T-helper 2 cell treated with Interferon-gamma antibody and Interleukin-4, amounts not matched to agents 100 ng/mL and 5 ng/mL, for 36 hours (primary cell): ENCODE results near the gene NR6A1. TPM values are rescaled to one million over a fixed set of nuclear protein-coding genes. Genes with fewer than 3 reads are reported as not detected.

ENCODE experiments used
- intact Hi-C: fragments of 100-400 bp; cut with micrococcal nuclease; formaldehyde crosslinking; loops from one replicate; pipeline ENCODE4 v1.15.1; 2023
- total RNA-seq: library from RNA; stranded (reverse); gene quantifications from 2 replicates; pipeline ENCODE4 v1.2.3, GENCODE V29; 2022

NR6A1 gene
- total RNA-seq, 1 donor from 2014 or later = 0.50 TPM

DNA sequence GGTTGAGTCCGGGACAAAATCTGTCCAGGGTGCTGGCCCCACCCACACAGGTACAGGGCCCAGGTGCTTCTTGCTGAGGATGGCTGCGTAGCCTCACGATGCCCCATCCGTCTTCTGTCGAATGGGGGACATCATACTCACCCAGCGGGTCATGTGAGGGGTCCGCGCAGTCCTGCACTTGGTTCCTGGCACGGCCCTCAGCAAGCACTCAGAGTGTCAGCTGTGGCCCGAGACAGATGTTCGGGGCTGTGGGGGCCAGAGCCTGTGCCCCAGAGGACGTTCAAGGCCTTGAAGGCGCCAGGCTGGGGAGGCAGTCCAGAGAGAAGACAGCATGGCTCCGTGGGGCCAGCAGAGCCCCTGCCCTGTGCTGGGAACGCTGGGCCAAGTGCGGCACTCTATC lies 291.7 kb downstream of the NR6A1 start:
- intact Hi-C loops = no loop called here

DNA sequence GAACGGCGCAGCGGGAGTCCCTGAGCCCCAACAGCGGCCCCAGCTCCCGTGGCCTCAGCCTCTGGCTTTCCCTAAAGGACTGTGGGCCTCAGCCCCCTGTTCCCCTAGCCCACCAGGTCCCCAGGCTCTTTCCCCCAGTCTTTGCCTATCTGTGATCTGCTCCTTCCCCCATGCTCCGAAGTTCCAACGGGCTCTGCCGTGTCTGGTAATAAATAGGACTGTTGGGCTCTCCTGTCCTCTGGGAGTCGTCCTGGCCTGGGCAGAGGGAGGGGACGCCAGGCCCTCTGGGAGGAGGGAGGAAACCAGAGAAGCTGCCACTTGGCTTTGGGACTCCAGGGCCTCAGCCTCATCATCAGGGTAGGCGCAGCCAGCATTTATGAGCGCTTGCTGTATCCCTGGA lies 292.8 kb downstream of the NR6A1 start:
- intact Hi-C loops = no loop called here

DNA sequence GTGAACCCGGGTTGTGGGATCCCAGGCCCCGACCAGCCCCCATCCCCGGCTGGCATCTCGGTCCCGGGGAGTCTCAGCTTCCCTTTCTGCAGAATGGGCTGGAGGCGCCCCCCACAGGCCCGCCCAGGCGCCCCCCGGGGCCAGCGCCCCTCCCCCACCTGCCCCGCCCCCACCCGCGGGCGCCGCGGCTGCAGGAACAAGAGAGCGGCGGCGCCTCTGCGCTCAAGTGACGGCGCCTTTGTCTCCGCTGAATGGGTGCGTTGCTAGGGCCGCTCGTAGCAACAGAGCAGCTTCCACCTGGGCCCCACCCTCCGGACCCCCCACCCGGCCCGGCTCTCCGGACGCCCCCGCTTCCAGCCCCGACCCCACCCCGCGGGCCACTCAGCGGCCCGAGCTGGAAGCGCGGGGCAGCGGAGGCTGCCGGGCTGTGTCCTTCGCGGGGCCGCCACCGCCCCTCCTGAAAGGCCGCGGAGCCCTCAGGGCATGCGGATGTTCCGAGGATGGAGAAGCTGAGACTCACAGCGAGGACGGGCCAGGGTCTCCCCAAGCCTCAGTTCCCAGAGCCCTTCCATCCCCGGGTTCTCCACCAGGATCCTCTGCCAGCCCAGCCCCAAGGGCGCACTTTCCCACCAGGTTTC lies 293.3 kb downstream of the NR6A1 start:
- intact Hi-C loops = no loop called here

DNA sequence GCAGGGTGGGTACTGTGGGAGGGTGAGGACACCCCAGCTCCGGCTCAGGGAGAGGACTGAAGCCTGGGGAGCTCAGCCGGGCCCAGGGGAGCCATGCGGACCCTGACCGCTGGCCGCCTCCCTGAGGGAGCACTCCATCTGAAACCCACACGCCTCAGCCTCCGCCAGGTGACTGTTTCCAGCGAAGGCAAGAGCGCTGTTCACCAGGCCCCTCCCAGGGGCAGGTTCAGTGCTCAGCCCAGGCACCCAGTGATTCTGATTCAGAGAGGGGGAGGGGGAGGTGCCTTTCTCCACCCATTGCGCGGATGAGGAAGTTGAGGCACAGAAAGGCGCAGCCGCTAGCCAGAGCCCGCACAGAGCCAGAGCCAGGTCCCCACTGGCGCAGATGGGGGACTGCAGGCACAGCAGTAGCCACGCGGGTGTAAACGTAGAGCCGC lies 293.9 kb downstream of the NR6A1 start:
- intact Hi-C loops = no loop called here

DNA sequence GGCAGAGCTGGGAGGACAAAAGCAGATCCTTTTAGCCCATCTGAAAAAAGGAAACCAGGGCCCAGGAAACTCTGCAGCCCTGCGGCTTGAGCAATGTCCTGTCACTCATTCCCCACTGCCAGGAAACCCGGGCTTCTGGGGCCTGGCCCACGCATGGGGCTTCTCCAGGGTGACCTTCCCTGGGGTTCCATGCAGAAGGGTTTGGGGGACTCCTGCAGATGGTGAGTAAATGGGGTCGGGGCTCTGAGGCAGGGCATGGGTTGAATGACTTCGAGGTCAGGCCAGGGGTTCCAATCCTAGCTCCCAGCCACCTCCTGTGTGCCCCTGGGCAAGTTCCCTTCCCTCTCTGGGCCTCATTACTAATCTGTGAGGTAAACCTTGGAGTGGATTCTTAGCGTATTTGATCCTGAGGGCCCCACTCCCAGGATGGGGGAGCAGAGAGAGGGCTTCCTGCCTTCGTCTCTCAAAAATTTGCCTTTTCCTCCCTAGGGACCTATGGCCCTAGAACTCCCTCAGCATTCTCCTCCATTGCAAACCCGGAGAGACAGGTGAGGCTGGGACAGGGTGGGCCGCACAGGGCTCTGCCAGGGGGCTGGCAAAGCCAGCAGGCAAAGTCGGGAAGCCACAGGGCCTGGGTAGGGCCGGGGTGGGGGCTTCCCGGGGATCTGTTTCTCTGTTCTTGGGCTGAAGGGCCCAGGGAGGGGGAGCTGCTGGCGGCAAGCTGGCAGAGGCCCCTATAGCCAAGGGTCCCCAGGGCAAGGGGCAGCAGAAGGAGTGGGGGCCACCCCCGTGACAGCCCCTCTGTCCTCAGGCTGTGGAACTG lies 295.0 kb downstream of the NR6A1 start:
- intact Hi-C loops = no loop called here

DNA sequence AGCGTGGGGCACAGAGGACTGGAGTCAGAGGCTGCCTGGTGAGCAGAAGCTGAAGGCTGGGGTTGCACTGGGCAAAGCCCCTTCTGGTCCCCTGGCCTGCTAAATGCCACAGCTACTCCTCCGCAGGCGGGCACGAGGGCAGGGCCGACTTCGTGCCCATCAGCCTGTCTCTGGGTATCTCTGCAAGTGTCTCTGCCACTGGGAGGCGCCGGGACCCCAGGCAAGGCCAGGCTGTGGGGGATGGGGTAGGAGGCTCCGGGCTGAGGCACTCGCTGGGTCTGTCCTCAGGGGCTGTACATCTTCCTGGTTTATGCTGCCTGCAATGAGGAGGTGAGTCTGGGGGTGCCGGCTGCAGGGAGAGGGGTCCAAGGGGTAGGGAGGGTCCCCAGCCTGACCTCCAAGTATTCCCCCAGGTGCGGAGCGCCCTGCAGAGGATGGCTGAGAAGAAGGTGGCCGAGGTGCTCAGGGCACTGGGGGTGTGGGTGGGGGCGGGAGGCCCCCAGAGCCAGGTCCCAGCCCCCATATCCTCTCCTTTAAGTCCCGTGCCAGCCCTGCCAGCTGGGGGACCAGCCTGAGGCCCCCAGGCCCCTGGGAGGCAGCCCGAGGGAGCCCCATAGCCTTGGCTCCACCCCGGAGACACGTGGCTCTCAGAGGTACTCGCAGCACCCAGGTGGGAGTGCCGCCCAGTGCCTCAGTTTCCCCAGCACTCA lies 295.8 kb downstream of the NR6A1 start:
- intact Hi-C loops = no loop called here

DNA sequence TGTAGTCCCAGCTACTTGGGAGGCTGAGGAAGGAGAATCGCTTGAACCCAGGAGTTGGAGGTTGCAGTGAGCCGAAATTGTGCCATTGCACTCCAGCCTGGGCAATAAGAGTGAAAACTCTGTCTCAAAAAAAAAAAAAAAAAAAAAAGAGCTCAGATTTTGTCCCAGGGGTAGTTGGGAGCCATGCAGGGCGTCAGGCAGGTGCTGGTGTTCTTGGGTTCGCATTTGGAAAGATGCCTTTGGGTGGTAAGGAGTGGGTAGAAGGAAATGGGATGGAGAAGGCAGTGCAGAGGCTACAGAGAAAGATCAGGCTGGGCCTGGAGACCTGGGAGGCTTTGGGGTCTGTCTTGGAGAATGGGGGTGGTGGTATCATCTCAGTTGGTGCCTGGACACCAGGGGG lies 297.0 kb downstream of the NR6A1 start:
- intact Hi-C loops = no loop called here

DNA sequence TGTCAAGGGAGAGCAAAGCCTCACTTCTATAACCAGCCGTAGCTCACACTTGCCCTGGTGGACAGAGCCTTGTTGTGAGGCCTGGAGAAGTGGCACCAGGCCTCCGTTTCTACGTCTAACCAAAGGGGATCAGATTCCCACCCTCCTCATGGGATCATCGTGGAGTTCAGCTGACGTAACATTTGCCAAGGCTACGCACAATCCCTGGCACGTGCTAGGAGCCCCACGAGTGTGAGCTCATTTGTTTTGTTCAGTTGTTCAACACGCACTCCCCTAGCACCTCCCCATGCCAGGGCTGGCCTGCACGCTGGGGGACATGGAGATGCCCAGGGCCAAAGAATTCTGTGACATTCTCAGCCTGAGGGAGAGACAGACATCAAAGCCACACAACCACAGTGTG lies 297.8 kb downstream of the NR6A1 start:
- intact Hi-C loops = no loop called here

DNA sequence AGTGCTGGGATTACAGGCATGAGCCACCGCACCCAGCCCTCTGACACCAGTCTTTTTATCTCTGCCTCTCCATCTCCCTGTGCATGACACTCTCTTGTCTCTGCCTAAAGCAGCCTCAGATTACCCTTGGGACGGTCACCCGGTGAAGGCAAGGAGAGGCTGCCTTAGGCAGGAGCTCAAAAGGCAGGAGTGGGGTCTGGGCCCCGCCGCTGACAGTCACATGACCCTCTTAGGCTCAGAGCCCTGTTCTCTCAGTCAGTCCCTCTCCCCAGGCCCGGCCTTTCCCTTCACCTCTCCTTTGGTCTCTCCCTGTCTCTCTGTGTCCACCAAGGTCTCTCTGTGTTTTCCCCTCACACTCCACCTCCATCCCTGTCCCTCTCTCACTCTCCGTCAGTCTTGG lies 298.3 kb downstream of the NR6A1 start:
- intact Hi-C loops = no loop called here

DNA sequence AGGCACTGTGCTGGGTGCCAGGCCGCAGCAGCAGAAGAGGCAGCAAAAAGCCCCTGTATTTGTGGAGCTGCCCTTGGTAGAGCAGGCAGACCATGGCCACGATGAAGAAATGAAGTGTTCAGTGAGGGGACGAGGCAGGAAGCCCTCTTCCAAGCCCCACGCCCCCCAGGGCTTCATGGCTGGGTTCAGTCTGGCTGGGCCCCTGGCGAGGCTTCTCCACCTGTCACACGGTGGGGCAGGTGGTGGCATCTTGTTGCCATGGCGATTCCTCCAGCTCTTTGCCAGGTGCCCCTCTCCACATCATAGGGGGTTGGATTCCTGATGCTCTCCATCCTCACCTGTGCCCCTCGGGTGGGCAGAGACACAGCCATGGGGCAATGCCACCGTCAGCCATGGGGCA lies 299.4 kb downstream of the NR6A1 start:
- intact Hi-C loops = no loop called here

DNA sequence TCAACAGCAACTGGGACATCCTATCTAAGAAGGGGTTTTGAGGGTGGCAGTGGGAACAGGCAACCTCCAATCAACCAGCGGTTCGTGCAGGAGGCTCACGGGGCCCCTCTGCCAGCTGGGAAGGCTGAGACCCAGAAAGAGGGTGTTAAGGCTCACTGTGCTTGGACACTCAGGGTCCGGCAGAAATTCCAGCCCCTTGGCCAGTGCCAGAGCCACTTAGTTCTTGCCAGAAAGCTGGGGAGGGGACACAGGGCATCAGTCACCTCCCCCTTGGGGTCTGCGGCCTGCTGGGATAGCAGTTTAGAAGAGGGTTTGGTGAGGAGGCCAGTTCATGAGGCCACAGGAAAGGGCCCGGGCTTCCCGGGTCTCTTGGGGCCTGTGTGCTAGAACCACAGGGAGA lies 300.4 kb downstream of the NR6A1 start:
- intact Hi-C loops = no loop called here

DNA sequence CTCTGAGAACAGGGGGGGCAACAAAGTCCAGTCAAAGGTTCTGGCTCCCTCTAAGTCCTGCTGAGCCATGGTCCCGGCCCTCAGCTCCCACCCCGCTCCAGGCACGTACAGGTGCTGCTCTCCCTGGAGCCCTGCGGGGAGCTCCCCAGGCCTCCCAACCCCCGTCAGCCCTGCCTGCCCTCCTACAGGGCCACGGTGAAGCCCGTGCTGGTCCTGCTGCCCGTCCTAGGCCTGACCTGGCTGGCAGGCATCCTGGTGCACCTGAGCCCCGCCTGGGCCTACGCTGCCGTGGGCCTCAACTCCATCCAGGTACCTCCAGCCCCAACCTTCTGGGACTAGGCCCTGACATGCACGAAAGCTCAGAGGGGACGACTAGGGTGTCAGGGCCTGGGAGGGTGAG lies 300.8 kb downstream of the NR6A1 start:
- intact Hi-C loops = no loop called here

DNA sequence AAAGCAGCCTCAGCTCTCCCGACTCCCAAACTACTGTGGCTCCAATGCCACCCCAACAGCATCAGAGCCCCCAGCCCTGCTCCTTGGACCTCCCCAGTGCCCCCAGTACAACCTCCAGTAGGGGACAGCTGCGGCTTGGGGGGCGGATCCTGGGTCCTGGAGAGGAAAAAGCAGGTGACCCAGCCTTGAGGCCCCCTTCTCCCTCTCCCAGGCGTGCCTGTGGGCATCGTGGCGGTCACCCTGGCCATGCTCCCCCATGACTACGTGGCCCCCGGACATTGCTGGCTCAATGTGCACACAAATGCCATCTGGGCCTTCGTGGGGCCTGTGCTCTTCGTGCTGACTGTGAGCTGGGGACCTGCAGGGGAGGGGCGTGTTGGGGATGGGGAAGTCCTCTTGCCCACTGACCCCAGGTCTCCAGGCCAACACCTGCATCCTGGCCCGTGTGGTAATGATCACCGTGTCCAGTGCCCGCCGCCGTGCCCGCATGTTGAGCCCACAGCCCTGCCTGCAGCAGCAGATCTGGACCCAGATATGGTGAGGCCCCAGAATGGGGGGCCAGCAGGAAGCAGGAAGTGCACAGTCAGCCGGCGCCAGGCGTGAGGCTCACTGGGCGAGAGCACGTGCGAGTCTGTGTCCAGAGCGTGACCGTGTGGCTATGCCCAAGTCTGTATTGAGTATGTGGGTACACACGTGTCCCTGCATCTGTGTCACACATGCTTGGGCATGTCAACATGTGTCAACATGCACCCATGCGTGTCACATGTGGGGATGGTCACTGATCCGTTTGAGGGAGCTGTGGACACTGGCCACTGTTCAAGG lies 301.9 kb downstream of the NR6A1 start:
- intact Hi-C loops = no loop called here

DNA sequence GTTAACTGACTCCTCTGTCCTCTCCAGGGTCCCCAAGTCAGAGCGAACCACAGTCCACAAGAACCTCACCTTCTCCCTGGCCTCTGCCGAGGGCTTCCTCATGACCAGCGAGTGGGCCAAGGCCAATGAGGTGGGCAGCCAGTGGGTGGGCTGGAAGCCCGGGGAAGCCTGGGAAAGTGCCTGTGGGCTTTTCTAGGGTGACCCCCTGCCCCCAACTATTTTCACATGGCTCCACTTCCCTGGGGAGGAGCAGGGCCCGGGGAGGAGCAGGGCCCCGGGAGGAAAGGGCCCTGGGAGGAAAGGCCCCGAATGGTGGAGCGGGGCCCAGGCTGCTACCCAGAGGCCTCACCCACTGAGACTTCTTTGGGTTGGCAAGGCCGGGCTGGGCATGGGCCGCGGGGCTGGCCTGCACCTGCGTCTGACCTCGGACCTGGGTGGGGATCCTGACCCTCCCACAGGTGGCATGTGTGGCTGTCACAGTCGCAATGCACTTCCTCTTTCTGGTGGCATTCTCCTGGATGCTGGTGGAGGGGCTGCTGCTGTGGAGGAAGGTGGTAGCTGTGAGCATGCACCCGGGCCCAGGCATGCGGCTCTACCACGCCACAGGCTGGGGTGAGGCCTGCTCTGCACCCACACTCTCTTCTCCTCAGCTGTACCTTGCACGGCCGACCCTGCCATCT lies 302.9 kb downstream of the NR6A1 start:
- intact Hi-C loops = no loop called here

DNA sequence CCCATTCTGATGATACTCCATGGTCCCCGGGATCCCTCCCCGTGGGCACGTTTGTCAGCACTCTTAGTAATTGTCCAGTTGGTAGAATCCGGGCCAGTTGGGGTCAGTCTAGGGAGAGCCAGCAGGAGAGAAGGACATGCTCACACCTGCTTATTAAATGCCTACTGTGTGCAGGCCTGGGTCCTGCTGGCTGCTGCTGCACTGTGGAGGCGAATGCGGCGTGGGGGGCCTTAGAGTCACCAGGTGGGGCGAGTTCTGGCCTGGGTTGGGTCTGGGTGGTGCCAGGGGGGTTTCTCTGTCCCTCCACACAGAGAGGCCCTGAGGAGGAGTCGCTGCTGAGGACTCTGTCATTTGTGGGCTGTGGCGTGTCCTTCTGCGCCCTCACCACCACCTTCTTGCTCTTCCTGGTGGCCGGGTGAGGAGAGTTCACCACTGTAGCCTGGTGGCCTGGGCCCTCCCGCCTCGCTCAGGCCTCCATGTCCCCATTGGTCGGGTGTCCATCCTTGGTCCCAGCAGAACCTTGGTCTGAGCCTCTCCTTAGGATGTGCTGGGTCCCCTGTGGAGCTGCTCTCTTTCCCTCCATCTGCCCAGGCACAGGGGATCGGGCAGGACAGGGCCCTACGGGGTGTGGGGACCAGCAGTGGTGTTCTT lies 303.6 kb downstream of the NR6A1 start:
- intact Hi-C loops = no loop called here

Other genes starting within 250 kb of the NR6A1 start
- gene OLFML2A, start 5.8 kb upstream of the NR6A1 start, total RNA-seq = not detected in 2 replicates
- not detected in 2 replicates for gene WDR38, start 82.1 kb upstream of the NR6A1 start, total RNA-seq
- gene RPL35, start 90.6 kb upstream of the NR6A1 start, total RNA-seq = 1,470 TPM in 2 replicates
- 74.4 and 78.8 TPM in 2 replicates for gene ARPC5L, start 90.8 kb upstream of the NR6A1 start, total RNA-seq
- gene GOLGA1, start 169.8 kb upstream of the NR6A1 start, total RNA-seq = 13.5 and 15.3 TPM in 2 replicates